ENCODE data around the gene PRRT1. TPM values are rescaled to one million over a fixed set of nuclear protein-coding genes. Genes with fewer than 3 reads are reported as not detected.
"Not testable (repeated sequence)": the region's sequence is repeated elsewhere in the genome, so short reads cannot be mapped to it uniquely, and the experiment has no call there.

PRRT1 gene
- total and polyA plus RNA-seq, 2 experiments from 2014 or later: 1.2 to 2.1 TPM

GRCh38 chr6:32188381-32189068 lies 36.8 kb upstream of the PRRT1 start:
- H3K27ac ChIP-seq: peak overlapping the region; percentile 77
- H3K9ac ChIP-seq: peak overlapping the region; percentile 96
- H3K79me2 ChIP-seq (ENCODE audit: insufficient read depth): peaks cover 50% of the 10 kb centered on the region
- no peak overlapping the region for H2AFZ ChIP-seq
- no peaks in the 10 kb centered on the region for H4K20me1 ChIP-seq (ENCODE audit: insufficient read depth)
- TF ChIP-seq EZH2phosphoT487 (IDR thresholded peaks at IDR 0.05; ENCODE audit: insufficient read depth, low read depth): no peak
- no peak for TF ChIP-seq EZH2 (IDR thresholded peaks at IDR 0.05; ENCODE audit: insufficient read depth, poor library complexity, severe bottlenecking)
- H3K27me3 ChIP-seq (replicated peaks; ENCODE audit: insufficient read depth): no peaks in the 10 kb centered on the region
- H3K4me3 ChIP-seq: peak overlapping the region; percentile 96
- peaks cover 5% of the 10 kb centered on the region; the same call in 1 of the 2 replicates for H3K36me3 ChIP-seq (ENCODE audit: low read depth)
- H3K4me2 ChIP-seq (ENCODE audit: unreplicated experiment): peak overlapping the region; percentile 94
- H3K9me2 ChIP-seq (ENCODE audit: insufficient read depth): no peaks in the 10 kb centered on the region
- H3F3A ChIP-seq (ENCODE audit: insufficient read depth): peaks cover 20% of the 10 kb centered on the region; the same call in 1 of the 2 replicates
- WGBS, 2 experiments (ENCODE audit: low coverage in 1 of 2, low lambda C conversion rate in 2 of 2, missing lambda C conversion rate in 2 of 2): 3 to 4% methylated on average over 11 to 13 of the region's 13 CpGs
- peak; percentile 54 for DNase-seq
- peaks cover 19% of the 10 kb centered on the region for H3K4me1 ChIP-seq (ENCODE audit: insufficient read depth)
- in situ Hi-C loops (cut with MboI): no loop called here
- H3K9me3 ChIP-seq (ENCODE audit: low read depth): no peaks in the 10 kb centered on the region

DNA sequence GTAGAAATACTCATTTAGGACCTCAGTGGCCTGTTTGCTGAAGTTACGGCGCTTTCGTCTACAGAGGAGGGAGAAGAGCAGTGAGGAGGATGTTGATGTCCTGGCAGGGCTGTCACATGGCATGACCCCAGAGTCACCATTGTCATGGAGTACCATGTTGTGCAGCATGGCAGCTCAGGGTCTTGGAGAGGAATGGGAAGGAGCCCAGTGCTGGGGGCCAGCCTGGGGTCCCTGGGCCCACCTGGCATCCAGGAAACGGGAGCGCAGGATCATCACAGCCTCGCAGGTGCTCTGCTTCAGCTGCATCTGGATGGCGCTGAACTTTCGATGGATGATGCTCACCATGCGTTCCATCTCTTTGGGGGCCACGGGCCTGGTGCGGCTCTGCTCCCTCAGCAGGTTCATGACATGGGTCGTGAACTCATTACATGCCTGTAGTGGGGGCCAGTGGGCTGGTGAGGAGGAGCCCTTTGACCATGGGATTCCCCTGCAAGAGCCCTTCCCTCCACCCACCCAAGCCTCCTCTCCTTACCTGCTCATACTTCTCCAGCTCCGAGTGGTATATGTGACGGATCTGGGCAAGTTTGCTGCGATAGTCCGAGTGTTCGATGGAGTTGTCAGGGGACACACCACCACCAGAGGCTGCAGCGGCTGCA lies 36.1 kb upstream of the PRRT1 start:
- 65 to 69% methylated on average over 18 of the region's 18 CpGs for WGBS, 2 experiments (ENCODE audit: low coverage in 1 of 2, low lambda C conversion rate in 2 of 2, missing lambda C conversion rate in 2 of 2)
- H3F3A ChIP-seq (ENCODE audit: insufficient read depth): peaks cover 20% of the 10 kb centered on the region; the same call in 1 of the 2 replicates
- H3K9ac ChIP-seq: peak overlapping the region; percentile 96
- H3K36me3 ChIP-seq (ENCODE audit: low read depth); DNase-seq; in situ Hi-C loops (cut with MboI); H2AFZ ChIP-seq; H3K27me3 ChIP-seq (replicated peaks; ENCODE audit: insufficient read depth); H3K9me2 ChIP-seq (ENCODE audit: insufficient read depth); H4K20me1 ChIP-seq (ENCODE audit: insufficient read depth); H3K9me3 ChIP-seq (ENCODE audit: low read depth): not testable (repeated sequence)
- H3K27ac ChIP-seq: peak overlapping the region; percentile 77
- H3K4me2 ChIP-seq (ENCODE audit: unreplicated experiment): peak overlapping the region; percentile 94
- peaks cover 18% of the 10 kb centered on the region for H3K4me1 ChIP-seq (ENCODE audit: insufficient read depth)
- H3K4me3 ChIP-seq: peak overlapping the region; percentile 96
- H3K79me2 ChIP-seq (ENCODE audit: insufficient read depth): peaks cover 50% of the 10 kb centered on the region

GRCh38 chr6:32187009-32187709 lies 35.4 kb upstream of the PRRT1 start:
- TF ChIP-seq EZH2phosphoT487 (IDR thresholded peaks at IDR 0.05; ENCODE audit: insufficient read depth, low read depth): no peak
- TF ChIP-seq EZH2 (IDR thresholded peaks at IDR 0.05; ENCODE audit: insufficient read depth, poor library complexity, severe bottlenecking): no peak
- Histone ChIP-seq H3K27me3 (replicated peaks; ENCODE audit: insufficient read depth) (no peaks in the 10 kb centered on the region), H4K20me1 (ENCODE audit: insufficient read depth) (no peaks in the 10 kb centered on the region), H3K9ac (no peak overlapping the region), H3F3A (ENCODE audit: insufficient read depth) (peaks cover 20% of the 10 kb centered on the region; the same call in 1 of the 2 replicates), H2AFZ (no peak overlapping the region), H3K4me3 (no peak overlapping the region), H3K27ac (peak overlapping the region; percentile 81; the same call in 1 of the 2 replicates), H3K9me3 (ENCODE audit: low read depth) (no peaks in the 10 kb centered on the region), H3K79me2 (ENCODE audit: insufficient read depth) (peaks cover 50% of the 10 kb centered on the region), H3K4me1 (ENCODE audit: insufficient read depth) (peaks cover 11% of the 10 kb centered on the region), H3K36me3 (ENCODE audit: low read depth) (peaks cover 5% of the 10 kb centered on the region; the same call in 1 of the 2 replicates), H3K9me2 (ENCODE audit: insufficient read depth) (no peaks in the 10 kb centered on the region), H3K4me2 (ENCODE audit: unreplicated experiment) (no peak overlapping the region)
- in situ Hi-C loops (cut with MboI): no loop called here
- DNase-seq: no peak
- WGBS, 2 experiments (ENCODE audit: low coverage in 1 of 2, low lambda C conversion rate in 2 of 2, missing lambda C conversion rate in 2 of 2): 82 to 86% methylated on average over 12 of the region's 12 CpGs

DNA sequence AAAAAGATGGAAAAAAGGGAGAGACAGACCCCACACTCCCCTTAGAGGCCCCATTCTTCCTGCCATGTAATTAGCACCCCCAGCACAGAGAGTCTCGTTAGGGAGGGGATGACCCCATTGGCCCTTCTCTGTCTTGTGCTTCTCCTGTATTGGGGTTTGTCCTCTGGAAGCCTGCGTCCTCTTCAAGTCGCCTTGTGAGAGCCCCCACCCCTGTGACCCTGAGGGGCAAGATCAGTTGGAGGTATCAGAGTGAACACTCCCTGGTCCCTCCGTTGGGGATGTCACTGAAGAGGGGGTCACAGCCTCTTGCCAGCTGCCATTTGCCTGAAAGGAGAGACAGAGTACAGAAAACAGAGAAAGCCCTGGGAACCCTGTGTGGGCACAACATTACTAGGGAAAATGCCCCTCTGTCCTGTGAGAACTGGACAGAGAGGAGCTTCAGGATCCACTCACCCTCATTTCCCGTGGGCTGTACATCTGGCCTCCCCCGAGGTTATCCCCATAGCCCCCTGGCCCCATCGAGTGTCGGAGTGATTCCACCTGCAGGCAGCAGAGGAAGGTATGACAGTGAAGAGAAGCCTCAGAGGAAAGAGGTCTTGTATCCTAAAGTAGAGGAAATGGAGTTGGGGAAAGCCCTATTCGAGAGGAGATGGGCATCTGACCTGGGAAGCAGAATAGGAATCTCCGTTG lies 34.6 kb upstream of the PRRT1 start:
- Histone ChIP-seq H3K9ac (0 out of 2 replicates have a peak overlapping the region, but pooled peaks have one; percentile 18), H3F3A (ENCODE audit: insufficient read depth) (peaks cover 20% of the 10 kb centered on the region; the same call in 1 of the 2 replicates), H3K79me2 (ENCODE audit: insufficient read depth) (peaks cover 50% of the 10 kb centered on the region), H3K4me2 (ENCODE audit: unreplicated experiment) (peak overlapping the region; percentile 24), H3K27ac (peak overlapping the region; percentile 81)
- H4K20me1 ChIP-seq (ENCODE audit: insufficient read depth); in situ Hi-C loops (cut with MboI); H3K27me3 ChIP-seq (replicated peaks; ENCODE audit: insufficient read depth); H3K9me2 ChIP-seq (ENCODE audit: insufficient read depth); H3K4me1 ChIP-seq (ENCODE audit: insufficient read depth); H3K36me3 ChIP-seq (ENCODE audit: low read depth); H2AFZ ChIP-seq; H3K9me3 ChIP-seq (ENCODE audit: low read depth); H3K4me3 ChIP-seq; DNase-seq: not testable (repeated sequence)
- 52 to 54% methylated on average over 10 of the region's 10 CpGs for WGBS, 2 experiments (ENCODE audit: low coverage in 1 of 2, low lambda C conversion rate in 2 of 2, missing lambda C conversion rate in 2 of 2)

- Histone ChIP-seq H3K27ac (peak overlapping the region; percentile 81), H3K79me2 (ENCODE audit: insufficient read depth) (peaks cover 50% of the 10 kb centered on the region), H3K9ac (peak overlapping the region; percentile 62), H3K4me3 (peak overlapping the region; percentile 40; the same call in 1 of the 2 replicates), H3F3A (ENCODE audit: insufficient read depth) (peaks cover 20% of the 10 kb centered on the region; the same call in 1 of the 2 replicates), H3K4me2 (ENCODE audit: unreplicated experiment) (peak overlapping the region; percentile 35)
- H2AFZ ChIP-seq; H3K4me1 ChIP-seq (ENCODE audit: insufficient read depth); H4K20me1 ChIP-seq (ENCODE audit: insufficient read depth); H3K9me2 ChIP-seq (ENCODE audit: insufficient read depth); H3K9me3 ChIP-seq (ENCODE audit: low read depth); H3K36me3 ChIP-seq (ENCODE audit: low read depth); in situ Hi-C loops (cut with MboI); H3K27me3 ChIP-seq (replicated peaks; ENCODE audit: insufficient read depth): not testable (repeated sequence)
- WGBS, 2 experiments (ENCODE audit: low coverage in 1 of 2, low lambda C conversion rate in 2 of 2, missing lambda C conversion rate in 2 of 2): 0 to 4% methylated on average over 11 of the region's 11 CpGs
- DNase-seq: peak; percentile 95
Measured at GRCh38 chr6:32185681-32186131, 34.0 kb upstream of the PRRT1 start.
